ENCODE results near the gene NAPEPLD.

Gene NAPEPLD

GRCh38 chr7:103143868-103144267 lies 5.0 kb downstream of the NAPEPLD start:
- no peak for DNase-seq (ENCODE audit: low spot score)

DNA sequence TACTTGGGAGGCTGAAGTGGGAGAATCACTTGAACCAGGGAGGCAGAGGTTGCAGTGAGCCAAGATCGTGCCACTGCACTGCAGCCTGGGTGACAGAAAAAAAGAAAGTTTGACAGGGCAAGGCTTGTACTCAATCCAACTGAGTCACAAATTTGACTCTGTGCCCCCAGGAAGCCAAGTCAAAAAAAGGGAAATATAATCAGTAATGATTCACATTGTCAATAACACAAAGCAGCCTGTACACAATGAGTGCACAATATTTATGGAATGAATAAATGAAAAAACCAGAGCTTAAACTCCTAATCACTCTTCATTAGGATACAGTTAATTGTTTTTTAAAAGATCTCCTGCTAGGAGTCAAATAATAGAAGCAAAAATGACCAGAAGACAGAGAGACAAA lies 6.4 kb downstream of the NAPEPLD start:
- DNase-seq (ENCODE audit: low spot score): no peak

DNA sequence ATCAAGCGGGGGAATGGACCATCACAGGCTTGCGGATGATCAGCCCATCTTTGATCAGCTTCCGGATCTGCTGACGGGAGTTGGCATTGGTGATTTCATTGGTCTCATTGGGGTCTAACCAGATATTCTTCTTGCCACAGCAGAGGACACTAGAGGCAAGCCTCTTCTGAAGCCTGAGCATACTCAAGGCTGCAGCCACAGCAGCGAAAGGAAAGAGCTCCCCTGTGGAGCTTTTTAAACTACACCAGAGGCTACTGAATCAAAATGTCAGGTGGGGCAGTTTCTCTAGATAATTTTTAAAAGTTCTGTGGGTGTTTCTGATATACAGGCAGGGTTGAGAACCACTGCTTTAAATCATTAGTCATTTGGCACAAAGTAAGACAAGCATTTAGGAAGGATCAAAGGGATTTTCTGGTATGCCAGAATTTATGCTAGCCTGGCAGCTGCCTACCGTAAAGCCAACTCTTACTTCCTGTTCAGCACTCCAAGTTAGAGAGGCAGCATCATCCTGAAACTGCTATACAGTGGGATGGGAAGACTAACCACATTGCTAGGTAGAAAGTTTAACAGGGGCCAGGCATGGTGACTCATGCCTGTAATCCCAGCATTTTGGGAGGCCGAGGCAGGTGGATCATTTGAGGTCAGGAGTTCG lies 7.0 kb downstream of the NAPEPLD start:
- DNase-seq (ENCODE audit: low spot score): no peak

GRCh38 chr7:103140685-103141084 lies 8.2 kb downstream of the NAPEPLD start:
- DNase-seq (ENCODE audit: low spot score): no peak

- no peak for DNase-seq (ENCODE audit: low spot score)
Observed at GRCh38 chr7:103140061-103140460, 8.8 kb downstream of the NAPEPLD start.

DNA sequence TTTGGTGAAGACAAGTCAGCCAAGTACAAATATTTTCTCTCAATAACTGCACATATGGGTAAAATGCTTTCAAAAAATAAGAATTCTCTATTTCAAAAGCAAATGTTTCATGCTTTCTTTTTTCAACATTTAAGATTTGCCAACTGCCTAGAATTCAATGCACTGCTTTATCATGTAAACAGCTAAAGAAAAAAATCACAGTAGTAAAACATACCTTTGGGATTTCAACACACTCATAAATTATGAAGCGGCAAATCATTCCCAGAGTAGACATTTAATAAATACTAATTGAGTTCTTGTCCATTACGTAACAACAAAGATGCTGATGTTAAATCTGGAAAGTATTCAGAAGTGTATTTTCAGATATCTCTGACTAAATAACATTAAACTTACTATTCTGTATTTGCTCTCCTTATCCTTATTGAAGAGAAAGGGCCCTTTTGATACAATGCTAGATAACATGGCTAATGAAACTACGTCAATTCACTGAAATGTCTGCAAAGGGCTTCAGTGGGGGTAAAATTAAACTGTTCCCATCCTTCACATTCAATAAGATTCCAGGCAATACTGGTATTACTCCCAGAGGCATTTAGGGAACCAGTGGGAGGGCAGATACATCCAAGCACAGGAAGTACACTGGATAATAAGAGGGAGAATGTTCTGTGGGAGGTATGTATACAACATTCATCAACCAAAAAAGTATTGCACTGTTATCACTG lies 13.9 kb downstream of the NAPEPLD start:
- no peak for DNase-seq (ENCODE audit: low spot score)

DNA sequence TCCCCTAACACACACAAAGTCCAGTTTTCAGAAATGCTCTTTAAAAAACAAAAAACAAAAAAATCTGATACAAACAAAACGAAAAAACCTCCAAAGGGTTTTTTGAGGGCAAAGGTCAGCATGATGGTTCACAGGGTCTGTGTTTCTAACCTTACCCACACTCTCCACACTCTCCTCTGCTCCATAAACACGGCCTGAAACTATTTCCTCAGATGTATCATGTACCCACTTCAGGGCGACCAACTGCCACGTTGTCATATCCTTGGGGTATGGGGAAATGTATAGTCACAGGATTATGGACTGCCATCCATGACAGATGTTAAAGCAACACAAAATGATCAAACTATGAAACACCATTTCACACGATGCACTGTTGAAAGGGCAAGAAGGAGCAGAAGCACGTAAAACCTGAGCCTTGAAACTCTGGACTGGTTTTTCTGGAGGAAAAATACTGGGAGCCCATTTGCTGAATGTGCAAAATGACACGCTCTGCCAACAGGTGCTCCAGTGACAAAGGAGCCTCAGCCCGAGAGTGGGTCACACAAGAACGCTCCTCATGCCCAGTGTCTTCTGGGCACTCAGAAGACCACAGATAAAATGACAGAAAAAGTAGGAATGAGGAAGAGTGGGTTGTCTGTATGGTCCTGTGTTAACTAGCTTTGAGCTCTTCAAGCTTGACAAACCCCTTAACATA lies 15.8 kb downstream of the NAPEPLD start:
- no peak for DNase-seq (ENCODE audit: low spot score)

- no peak for DNase-seq (ENCODE audit: low spot score)
Observed at GRCh38 chr7:103130901-103131624, 17.8 kb downstream of the NAPEPLD start.

- no peak for DNase-seq (ENCODE audit: low spot score)
Observed at GRCh38 chr7:103129702-103130549, 19.0 kb downstream of the NAPEPLD start.

DNA sequence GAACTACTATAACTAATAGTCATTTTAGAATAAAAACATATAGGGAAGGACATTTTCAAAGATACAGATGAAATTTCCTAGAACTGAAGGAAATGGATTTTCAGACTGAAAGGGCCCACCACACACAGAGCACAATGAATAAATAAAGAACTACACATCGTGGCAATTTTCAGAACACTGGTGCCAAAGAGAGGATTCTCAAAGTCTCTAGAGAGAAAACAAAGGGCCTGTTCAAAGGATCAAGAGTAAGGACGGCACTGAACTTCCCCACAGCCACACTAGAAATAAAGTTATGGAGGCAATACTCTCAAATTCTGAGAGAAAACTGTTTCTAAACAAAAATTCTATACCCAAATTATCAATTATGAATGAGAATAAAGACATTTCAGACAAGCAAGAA lies 21.9 kb downstream of the NAPEPLD start:
- no peak for DNase-seq (ENCODE audit: low spot score)

DNA sequence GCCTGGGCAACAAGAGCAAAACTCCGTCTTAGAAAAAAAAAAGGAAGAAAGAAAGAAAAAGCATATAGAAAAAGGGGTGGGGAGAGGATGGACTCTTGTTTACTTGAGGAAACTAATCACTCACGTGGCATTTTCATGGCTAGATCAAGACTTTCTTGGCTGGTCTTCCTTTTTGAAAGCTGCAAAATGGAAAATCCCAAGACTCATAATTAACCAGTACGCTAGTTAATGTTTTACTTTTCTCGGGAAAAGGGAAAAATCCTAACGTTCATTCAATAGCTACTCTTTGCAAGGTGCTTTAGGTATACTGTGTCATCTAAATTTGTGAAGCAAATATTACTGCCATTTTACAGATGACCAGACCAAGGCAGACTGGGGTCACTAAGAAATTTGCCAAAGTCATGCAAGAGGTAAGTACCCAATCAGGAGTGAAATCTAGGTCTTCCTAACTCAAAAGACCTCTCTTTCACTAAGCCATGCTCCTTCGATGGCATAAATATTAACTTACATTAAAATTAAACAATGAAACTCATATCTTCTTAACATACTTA lies 24.4 kb downstream of the NAPEPLD start:
- DNase-seq (ENCODE audit: low spot score): no peak

- no peak for DNase-seq (ENCODE audit: low spot score)
Observed at GRCh38 chr7:103123529-103123928, 25.4 kb downstream of the NAPEPLD start.

DNA sequence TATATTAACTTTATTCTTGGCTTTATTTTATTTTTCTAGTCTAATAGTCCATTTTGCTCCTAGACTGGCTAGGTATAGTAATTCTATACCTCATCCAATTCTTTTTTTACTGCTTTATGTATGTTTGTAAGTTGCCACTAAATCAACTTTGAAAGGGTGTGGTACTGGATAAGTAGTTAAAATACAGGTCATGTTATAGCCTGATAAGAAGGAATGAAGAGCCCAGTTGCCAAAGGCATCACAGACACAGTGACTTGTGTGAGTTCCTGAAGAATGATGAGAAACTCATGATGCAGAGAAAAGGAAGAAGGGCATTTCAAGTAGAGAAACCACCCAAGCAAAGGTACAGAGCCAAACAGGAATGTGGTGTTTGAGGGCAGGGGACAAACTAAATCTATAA lies 27.3 kb downstream of the NAPEPLD start:
- DNase-seq (ENCODE audit: low spot score): no peak

DNA sequence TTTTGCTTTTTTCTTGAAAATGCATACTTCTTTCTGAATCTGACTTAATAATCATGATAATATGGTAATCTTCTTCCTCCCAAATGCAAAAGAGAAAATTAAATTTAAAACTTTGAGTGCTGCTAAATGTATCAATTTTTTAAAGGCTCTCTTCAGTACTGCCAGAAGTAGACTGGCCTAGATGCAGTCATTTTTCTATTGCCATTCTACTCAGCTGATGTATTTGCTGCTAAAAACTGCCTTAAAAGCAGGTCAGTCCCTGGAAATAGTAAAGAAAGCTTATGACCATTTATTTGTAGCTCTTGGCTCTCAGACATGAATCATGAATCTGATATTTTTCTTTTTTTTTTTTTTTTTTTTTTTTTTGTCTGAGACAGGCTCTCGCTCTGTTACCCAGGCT lies 28.5 kb downstream of the NAPEPLD start:
- no peak for DNase-seq (ENCODE audit: low spot score)

DNA sequence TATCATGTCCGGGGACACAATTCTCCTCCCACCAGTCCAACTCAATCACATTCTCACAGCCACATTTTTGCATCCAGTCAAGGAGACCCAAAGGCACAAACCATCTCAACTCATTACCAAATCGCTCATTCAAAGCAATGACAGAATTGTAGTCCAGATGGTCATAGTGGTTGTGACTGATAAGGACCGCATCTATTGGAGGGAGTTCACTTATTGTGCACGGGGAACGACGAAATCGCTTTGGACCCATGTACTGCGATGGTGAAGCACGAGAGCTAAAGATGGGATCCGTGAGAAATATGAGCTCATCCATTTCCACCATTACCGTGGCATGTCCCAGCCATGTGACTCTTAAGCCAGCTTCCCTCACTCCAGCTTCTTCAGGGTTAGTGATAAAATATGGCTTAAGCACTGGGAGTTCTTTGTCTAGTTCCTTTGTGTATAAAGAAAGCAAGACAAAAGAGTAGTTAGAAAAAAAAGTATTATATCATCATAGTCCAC lies 29.1 kb downstream of the NAPEPLD start:
- no peak for DNase-seq (ENCODE audit: low spot score)

GRCh38 chr7:103117465-103117864 lies 31.4 kb downstream of the NAPEPLD start:
- no peak for DNase-seq (ENCODE audit: low spot score)

- DNase-seq (ENCODE audit: low spot score): no peak
Observed at GRCh38 chr7:103116991-103117390, 31.9 kb downstream of the NAPEPLD start.

DNA sequence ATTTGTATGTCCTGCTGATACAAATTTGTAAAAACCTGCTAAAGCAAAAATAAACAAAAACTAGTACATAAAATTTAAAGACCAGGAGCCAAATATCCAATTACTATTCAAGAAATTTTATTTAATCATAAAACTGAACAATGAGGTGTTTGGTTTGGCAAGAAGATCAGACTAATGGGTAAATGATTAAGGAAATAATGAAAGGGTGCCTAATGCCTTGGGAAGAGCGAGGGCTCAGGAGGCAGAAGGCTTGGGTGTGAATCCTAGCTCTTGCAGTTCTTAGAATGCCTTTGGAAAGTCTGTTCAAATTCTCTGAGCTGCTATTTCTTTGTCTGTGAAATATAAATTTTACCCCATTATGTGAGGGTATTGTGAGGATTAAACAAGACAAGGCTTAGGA lies 32.4 kb downstream of the NAPEPLD start:
- no peak for DNase-seq (ENCODE audit: low spot score)

DNA sequence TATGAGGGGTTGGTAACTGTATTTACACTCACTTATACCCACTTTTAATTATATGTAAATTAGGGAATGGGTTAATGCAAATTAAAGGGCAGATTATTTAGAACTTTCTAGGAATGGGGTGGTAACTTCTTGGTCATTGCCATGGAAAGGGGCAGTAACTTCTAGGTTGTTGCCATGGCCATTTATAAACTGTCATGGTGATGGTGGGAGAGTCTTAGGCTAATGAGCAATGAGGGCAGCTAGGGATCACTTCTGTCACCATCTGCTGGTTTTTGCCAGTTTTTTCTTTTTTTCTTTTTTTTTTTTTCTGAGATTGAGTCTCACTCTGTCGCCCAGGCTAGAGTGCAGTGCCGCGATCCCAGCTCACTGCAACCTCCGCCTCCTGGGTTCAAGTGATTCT lies 33.1 kb downstream of the NAPEPLD start:
- DNase-seq (ENCODE audit: low spot score): no peak

GRCh38 chr7:103114576-103115008 lies 34.3 kb downstream of the NAPEPLD start:
- DNase-seq (ENCODE audit: low spot score): no peak

DNA sequence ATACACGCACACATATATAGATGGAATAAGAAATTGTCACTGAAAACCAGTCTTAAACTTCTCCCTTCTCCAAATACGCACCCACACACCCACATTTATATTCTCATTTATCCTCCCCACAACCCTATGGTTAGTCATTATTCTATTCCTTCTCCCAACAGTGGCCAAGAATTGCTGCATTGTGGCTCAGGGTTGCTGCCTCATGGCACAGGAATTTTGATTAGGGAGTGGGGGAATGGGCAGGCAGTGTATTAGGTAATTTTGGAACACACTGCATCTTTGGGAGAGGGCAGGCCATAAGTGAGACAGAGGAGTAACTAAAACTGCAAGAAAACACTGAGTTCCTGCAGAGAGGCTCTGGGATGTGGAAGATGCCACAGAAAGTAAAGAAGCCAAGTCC lies 35.7 kb downstream of the NAPEPLD start:
- DNase-seq (ENCODE audit: low spot score): peak; percentile 89

Data from AG08395 (cell line).